ENCODE results near the gene HBG1.
"Not testable (repeated sequence)": the region's sequence is repeated elsewhere in the genome, so short reads cannot be mapped to it uniquely, and the experiment has no call there.

Gene HBG1

GRCh38 chr11:5249807-5250396 is at the start of gene HBG1:
TSS of gene HBG1 (minus strand) at chr11:5249857. CDS start at chr11:5249804, 53 bp downstream.
- not testable (repeated sequence) for DNase-seq (ENCODE audit: low read depth in 3 of 3)

- DNase-seq (ENCODE audit: low read depth in 3 of 3) = no peak
Measured at GRCh38 chr11:5298451-5298850, 48.8 kb upstream of the HBG1 start.

GRCh38 chr11:5297721-5298323 is 48.2 kb upstream of the HBG1 start:
- DNase-seq (ENCODE audit: low read depth in 3 of 3) = no peak

- DNase-seq (ENCODE audit: low read depth in 3 of 3) = not testable (repeated sequence)
Measured at GRCh38 chr11:5294342-5294995, 44.8 kb upstream of the HBG1 start.

GRCh38 chr11:5293028-5293427 is 43.4 kb upstream of the HBG1 start:
- no peak for DNase-seq (ENCODE audit: low read depth in 3 of 3)

- no peak for DNase-seq (ENCODE audit: low read depth in 3 of 3)
Measured at GRCh38 chr11:5291207-5291838, 41.7 kb upstream of the HBG1 start.

- no peak for DNase-seq (ENCODE audit: low read depth in 3 of 3)
Measured at GRCh38 chr11:5290106-5290505, 40.4 kb upstream of the HBG1 start.

- no peak for DNase-seq (ENCODE audit: low read depth in 3 of 3)
Measured at GRCh38 chr11:5289696-5290095, 40.0 kb upstream of the HBG1 start.

GRCh38 chr11:5288906-5289550 is 39.4 kb upstream of the HBG1 start:
- no peak for DNase-seq (ENCODE audit: low read depth in 3 of 3)

- no peak for DNase-seq (ENCODE audit: low read depth in 3 of 3)
Measured at GRCh38 chr11:5288108-5288905, 38.6 kb upstream of the HBG1 start.

- no peak for DNase-seq (ENCODE audit: low read depth in 3 of 3)
Measured at GRCh38 chr11:5286901-5287300, 37.2 kb upstream of the HBG1 start.

GRCh38 chr11:5286351-5286750 is 36.7 kb upstream of the HBG1 start:
- no peak for DNase-seq (ENCODE audit: low read depth in 3 of 3)

- no peak for DNase-seq (ENCODE audit: low read depth in 3 of 3)
Measured at GRCh38 chr11:5285703-5286340, 36.2 kb upstream of the HBG1 start.

- no peak for DNase-seq (ENCODE audit: low read depth in 3 of 3)
Measured at GRCh38 chr11:5284637-5285036, 35.0 kb upstream of the HBG1 start.

GRCh38 chr11:5283882-5284281 is 34.2 kb upstream of the HBG1 start:
- DNase-seq (ENCODE audit: low read depth in 3 of 3) = no peak

- DNase-seq (ENCODE audit: low read depth in 3 of 3) = no peak
Measured at GRCh38 chr11:5283086-5283485, 33.4 kb upstream of the HBG1 start.

GRCh38 chr11:5282628-5283027 is 33.0 kb upstream of the HBG1 start:
- DNase-seq (ENCODE audit: low read depth in 3 of 3) = no peak

- DNase-seq (ENCODE audit: low read depth in 3 of 3) = no peak
Measured at GRCh38 chr11:5281596-5281995, 31.9 kb upstream of the HBG1 start.

GRCh38 chr11:5280582-5281102 is 31.0 kb upstream of the HBG1 start:
- DNase-seq (ENCODE audit: low read depth in 3 of 3) = no peak

- DNase-seq (ENCODE audit: low read depth in 3 of 3) = no peak
Measured at GRCh38 chr11:5279471-5280090, 29.9 kb upstream of the HBG1 start.

Data from stimulated activated CD4-positive, alpha-beta T cell treated with anti-CD3 and anti-CD28 coated beads, TNF-alpha, amount 100 ng/mL, for 4 hours (primary cell).